Measurements from ENCODE around the gene PTPRN2. TPM values are rescaled to one million over a fixed set of nuclear protein-coding genes. Genes with fewer than 3 reads are reported as not detected.

Gene PTPRN2
- total and polyA plus RNA-seq, 9 of the 15 experiments (the other 6 are each of a cell fraction or from before 2014, with no cell fraction given): not detected

DNA sequence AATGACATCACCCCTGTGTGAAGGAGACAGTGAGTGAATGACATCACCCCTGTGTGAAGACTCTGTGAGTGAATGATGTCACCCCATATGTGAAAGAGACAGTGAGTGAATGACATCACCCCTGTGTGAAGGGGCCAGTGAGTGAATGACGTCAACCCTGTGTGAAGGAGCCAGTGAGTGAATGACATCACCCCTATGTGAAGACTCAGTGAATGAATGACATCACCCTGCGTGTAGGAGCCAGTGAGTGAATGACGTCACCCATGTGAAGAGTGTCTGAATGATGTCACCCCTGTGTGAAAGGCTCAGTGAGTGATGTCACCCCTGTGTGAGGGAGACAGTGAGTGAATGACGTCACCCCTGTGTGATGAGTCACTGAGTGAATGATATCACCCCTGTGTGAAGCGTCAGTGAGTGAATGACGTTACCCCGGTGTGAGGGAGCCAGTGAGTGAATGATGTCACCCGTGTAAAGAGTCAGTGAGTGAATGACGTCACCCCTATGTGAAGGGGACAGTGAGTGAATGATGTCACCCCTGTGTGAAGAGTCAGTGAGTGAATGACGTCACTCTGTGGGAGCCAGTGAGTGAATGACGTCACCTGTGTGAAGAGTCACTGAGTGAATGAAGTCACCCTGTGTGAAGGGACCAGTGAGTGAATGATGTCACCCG, 478.1 kb downstream of the PTPRN2 start (continued):
- TF ChIP-seq CCAR2 (IDR thresholded peaks at IDR 0.05; ENCODE audit: low read depth, low read length) (no peak), ATF1 (CRISPR knock-in tag; IDR thresholded peaks at IDR 0.05) (peak; percentile 48; the same call in 1 of the 2 replicates), ATF1 (tag; IDR thresholded peaks at IDR 0.05) (peak; percentile 99), CBFB (CRISPR knock-in tag; IDR thresholded peaks at IDR 0.05) (no peak), CTBP1 (IDR thresholded peaks at IDR 0.05; ENCODE audit: borderline replicate concordance) (no peak), FOXK1 (CRISPR knock-in tag; IDR thresholded peaks at IDR 0.05; ENCODE audit: borderline replicate concordance) (0 out of 2 replicates have a peak, but pooled peaks have one; percentile 34), COPS2 (conservative IDR thresholded peaks at IDR 0.05) (no peak), MTA3 (IDR thresholded peaks at IDR 0.05; ENCODE audit: borderline replicate concordance) (peak; percentile 54; the same call in 1 of the 2 replicates), RFX5 (IDR thresholded peaks at IDR 0.05; ENCODE audit: low read depth, low read length) (no peak), KDM2B (CRISPR knock-in tag; IDR thresholded peaks at IDR 0.05) (no peak), CREB1 (IDR thresholded peaks at IDR 0.05) (peak; percentile 76), CREB1 (CRISPR knock-in tag; IDR thresholded peaks at IDR 0.05) (peak; percentile 97), CREM (IDR thresholded peaks at IDR 0.05; ENCODE audit: low read depth) (peak; percentile 87; the same call in 1 of the 2 replicates), KDM5B (IDR thresholded peaks at IDR 0.05; ENCODE audit: insufficient replicate concordance, low read depth, low read length) (no peak)
- TF ChIP-seq, protein P1, sequence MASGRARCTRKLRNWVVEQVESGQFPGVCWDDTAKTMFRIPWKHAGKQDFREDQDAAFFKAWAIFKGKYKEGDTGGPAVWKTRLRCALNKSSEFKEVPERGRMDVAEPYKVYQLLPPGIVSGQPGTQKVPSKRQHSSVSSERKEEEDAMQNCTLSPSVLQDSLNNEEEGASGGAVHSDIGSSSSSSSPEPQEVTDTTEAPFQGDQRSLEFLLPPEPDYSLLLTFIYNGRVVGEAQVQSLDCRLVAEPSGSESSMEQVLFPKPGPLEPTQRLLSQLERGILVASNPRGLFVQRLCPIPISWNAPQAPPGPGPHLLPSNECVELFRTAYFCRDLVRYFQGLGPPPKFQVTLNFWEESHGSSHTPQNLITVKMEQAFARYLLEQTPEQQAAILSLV (tag; IDR thresholded peaks at IDR 0.05): no peak
- TF ChIP-seq, protein P2, sequence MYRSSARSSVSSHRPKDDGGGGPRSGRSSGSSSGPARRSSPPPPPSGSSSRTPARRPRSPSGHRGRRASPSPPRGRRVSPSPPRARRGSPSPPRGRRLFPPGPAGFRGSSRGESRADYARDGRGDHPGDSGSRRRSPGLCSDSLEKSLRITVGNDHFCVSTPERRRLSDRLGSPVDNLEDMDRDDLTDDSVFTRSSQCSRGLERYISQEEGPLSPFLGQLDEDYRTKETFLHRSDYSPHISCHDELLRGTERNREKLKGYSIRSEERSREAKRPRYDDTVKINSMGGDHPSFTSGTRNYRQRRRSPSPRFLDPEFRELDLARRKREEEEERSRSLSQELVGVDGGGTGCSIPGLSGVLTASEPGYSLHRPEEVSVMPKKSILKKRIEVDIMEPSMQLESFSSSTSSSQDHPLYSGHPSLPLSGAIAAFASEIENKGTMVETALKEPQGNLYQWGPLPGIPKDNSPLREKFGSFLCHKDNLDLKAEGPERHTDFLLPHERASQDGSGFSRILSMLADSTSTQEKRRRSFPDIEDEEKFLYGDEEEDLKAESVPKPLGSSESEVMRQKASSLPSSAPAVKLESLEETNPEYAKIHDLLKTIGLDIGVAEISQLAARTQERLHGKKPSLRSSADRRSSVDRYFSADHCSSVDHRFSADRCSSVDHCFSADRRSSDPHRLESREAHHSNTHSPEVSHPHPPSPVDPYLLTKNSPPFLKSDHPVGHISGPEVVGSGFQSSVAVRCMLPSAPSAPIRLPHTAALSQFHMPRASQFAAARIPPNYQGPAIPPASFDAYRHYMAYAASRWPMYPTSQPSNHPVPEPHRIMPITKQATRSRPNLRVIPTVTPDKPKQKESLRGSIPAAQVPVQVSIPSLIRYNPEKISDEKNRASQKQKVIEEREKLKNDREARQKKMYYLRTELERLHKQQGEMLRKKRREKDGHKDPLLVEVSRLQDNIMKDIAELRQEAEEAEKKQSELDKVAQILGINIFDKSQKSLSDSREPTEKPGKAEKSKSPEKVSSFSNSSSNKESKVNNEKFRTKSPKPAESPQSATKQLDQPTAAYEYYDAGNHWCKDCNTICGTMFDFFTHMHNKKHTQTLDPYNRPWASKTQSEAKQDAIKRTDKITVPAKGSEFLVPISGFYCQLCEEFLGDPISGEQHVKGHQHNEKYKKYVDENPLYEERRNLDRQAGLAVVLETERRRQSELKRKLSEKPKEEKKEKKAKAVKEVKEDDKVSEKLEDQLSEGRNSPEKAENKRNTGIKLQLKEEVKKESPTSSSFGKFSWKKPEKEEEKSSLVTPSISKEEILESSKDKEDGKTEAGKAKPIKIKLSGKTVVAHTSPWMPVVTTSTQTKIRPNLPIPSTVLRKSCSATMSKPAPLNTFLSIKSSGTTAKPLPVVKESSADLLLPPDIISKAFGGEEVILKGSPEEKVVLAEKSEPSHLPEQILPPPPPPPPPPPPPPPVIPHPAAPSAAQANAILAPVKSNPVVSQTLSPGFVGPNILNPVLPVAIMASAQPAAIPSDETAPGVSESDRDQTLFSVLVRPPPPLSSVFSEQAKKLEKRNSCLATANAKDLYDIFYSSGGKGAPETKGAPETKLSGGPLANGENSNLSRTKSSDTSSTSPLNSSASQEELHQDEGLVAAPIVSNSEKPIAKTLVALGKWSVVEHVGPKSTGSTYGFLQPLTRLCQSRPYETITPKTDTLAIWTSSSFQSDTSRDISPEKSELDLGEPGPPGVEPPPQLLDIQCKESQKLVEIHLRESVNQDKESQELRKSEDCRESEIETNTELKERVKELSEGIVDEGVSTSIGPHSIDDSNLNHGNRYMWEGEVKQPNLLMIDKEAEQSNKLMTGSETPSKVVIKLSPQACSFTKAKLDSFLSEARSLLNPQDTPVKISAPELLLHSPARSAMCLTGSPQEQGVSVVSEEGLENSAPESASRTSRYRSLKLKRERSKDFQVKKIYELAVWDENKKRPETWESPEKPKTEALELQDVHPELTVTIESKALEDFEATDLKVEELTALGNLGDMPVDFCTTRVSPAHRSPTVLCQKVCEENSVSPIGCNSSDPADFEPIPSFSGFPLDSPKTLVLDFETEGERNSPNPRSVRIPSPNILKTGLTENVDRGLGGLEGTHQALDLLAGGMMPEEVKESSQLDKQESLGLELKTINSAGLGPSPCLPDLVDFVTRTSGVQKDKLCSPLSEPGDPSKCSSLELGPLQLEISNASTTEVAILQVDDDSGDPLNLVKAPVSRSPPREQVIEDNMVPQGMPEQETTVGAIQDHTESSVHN (IDR thresholded peaks at IDR 0.05; ENCODE audit: borderline replicate concordance in 1 of 2, low read depth in 1 of 2): peak in 1 of 2 experiments; percentile 66; a peak in 1 of 4 replicates
- TF ChIP-seq, protein P3, sequence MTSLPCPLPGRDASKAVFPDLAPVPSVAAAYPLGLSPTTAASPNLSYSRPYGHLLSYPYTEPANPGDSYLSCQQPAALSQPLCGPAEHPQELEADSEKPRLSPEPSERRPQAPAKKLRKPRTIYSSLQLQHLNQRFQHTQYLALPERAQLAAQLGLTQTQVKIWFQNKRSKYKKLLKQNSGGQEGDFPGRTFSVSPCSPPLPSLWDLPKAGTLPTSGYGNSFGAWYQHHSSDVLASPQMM (CRISPR knock-in tag; IDR thresholded peaks at IDR 0.05): no peak
- TF ChIP-seq, protein P4, sequence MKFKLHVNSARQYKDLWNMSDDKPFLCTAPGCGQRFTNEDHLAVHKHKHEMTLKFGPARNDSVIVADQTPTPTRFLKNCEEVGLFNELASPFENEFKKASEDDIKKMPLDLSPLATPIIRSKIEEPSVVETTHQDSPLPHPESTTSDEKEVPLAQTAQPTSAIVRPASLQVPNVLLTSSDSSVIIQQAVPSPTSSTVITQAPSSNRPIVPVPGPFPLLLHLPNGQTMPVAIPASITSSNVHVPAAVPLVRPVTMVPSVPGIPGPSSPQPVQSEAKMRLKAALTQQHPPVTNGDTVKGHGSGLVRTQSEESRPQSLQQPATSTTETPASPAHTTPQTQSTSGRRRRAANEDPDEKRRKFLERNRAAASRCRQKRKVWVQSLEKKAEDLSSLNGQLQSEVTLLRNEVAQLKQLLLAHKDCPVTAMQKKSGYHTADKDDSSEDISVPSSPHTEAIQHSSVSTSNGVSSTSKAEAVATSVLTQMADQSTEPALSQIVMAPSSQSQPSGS (CRISPR knock-in tag; IDR thresholded peaks at IDR 0.05): peak; percentile 99
